HG02798 (cell line): ENCODE measurements around the gene RILP.
A peak's percentile ranks its signal among the peaks of the same experiment; 100 is the strongest.
"Not testable (repeated sequence)": the region's sequence is repeated elsewhere in the genome, so short reads cannot be mapped to it uniquely, and the experiment has no call there.

Source experiments
- ATAC-seq: cut with Tn5 transposase; IDR thresholded peaks from one replicate; pipeline ENCODE4 v1.9.1; 2021; ENCODE audit warnings: mild to moderate bottlenecking; ENCODE audit not compliant: unreplicated experiment, poor library complexity

RILP gene

GRCh38 chr17:1649844-1650501, at the start of gene RILP:
Gene RILP (minus strand): TSS chr17:1649866. CDS start chr17:1649804, 62 bp downstream.
- no peak for ATAC-seq

GRCh38 chr17:1697681-1698080, 48.0 kb upstream of the RILP start:
- no peak for ATAC-seq

GRCh38 chr17:1695365-1695764, 45.7 kb upstream of the RILP start:
- no peak for ATAC-seq

- no peak for ATAC-seq
Measured at GRCh38 chr17:1693339-1693738, 43.7 kb upstream of the RILP start.

- no peak for ATAC-seq
Measured at GRCh38 chr17:1690544-1691221, 41.0 kb upstream of the RILP start.

- ATAC-seq, result not testable (repeated sequence)
Measured at GRCh38 chr17:1688405-1688804, 38.7 kb upstream of the RILP start.

GRCh38 chr17:1686086-1686485, 36.4 kb upstream of the RILP start:
- ATAC-seq, result no peak

- ATAC-seq, result peak; percentile 99
Measured at GRCh38 chr17:1684378-1685189, 34.9 kb upstream of the RILP start, which contains the start of gene PRPF8. Gene PRPF8 (minus strand): TSS chr17:1684867. CDS start chr17:1684571, 296 bp downstream.

- ATAC-seq, result no peak
Measured at GRCh38 chr17:1683459-1683858, 33.8 kb upstream of the RILP start.

- no peak for ATAC-seq
Measured at GRCh38 chr17:1676401-1676800, 26.7 kb upstream of the RILP start.

- no peak for ATAC-seq
Measured at GRCh38 chr17:1673041-1673785, 23.5 kb upstream of the RILP start.

- ATAC-seq, result not testable (repeated sequence)
Measured at GRCh38 chr17:1663934-1664333, 14.3 kb upstream of the RILP start.

GRCh38 chr17:1661045-1661444, 11.4 kb upstream of the RILP start:
- ATAC-seq, result no peak

GRCh38 chr17:1658100-1658499, 8.4 kb upstream of the RILP start:
- ATAC-seq, result no peak

GRCh38 chr17:1653735-1654134, 4.1 kb upstream of the RILP start:
- no peak for ATAC-seq

- ATAC-seq, result not testable (repeated sequence)
Measured at GRCh38 chr17:1652794-1653193, 3.1 kb upstream of the RILP start.

- ATAC-seq, result no peak
Measured at GRCh38 chr17:1651559-1651844, 1.8 kb upstream of the RILP start.

GRCh38 chr17:1650731-1651558, 1.3 kb upstream of the RILP start:
- no peak for ATAC-seq

- peak; percentile 71 for ATAC-seq
Measured at GRCh38 chr17:1648963-1649843, 463 bp downstream of the RILP start.
